NOMO-1 treated with dmso at 0.1 percent for 144 hours (cell line): ENCODE results near the gene YOD1.
A peak's percentile ranks its signal among the peaks of the same experiment; 100 is the strongest.

Experiments
- DNase-seq: peaks from one replicate; lab custom pipeline; 2025; ENCODE audit not compliant: unreplicated experiment; lab: John Stamatoyannopoulos, UW

Gene YOD1

GRCh38 chr1:207051191-207051943 lies at the start of gene YOD1:
Gene YOD1, minus strand, starts transcription at chr1:207051208. Its CDS starts 178 bp downstream, at chr1:207051030.
- no peak for DNase-seq

- DNase-seq = no peak
Observed at GRCh38 chr1:207097871-207098324, 46.9 kb upstream of the YOD1 start.

- DNase-seq = no peak
Observed at GRCh38 chr1:207093944-207094343, 42.9 kb upstream of the YOD1 start.

- DNase-seq = no peak
Observed at GRCh38 chr1:207091200-207091908, 40.3 kb upstream of the YOD1 start.

GRCh38 chr1:207089627-207090355 lies 38.8 kb upstream of the YOD1 start:
- DNase-seq = no peak

- DNase-seq = no peak
Observed at GRCh38 chr1:207088701-207089626, 38.0 kb upstream of the YOD1 start, which contains the start of gene C4BPB. Gene C4BPB, plus strand, starts transcription at chr1:207088860. Its CDS starts 672 bp downstream, at chr1:207089532.

GRCh38 chr1:207088161-207088560 lies 37.2 kb upstream of the YOD1 start:
- DNase-seq = no peak

- DNase-seq = no peak
Observed at GRCh38 chr1:207085887-207086286, 34.9 kb upstream of the YOD1 start.

GRCh38 chr1:207084701-207085180 lies 33.7 kb upstream of the YOD1 start:
- peak; percentile 7 for DNase-seq

- DNase-seq = no peak
Observed at GRCh38 chr1:207084232-207084631, 33.2 kb upstream of the YOD1 start.

GRCh38 chr1:207081806-207082205 lies 30.8 kb upstream of the YOD1 start:
- no peak for DNase-seq

GRCh38 chr1:207081088-207081487 lies 30.1 kb upstream of the YOD1 start:
- DNase-seq = no peak

- DNase-seq = no peak
Observed at GRCh38 chr1:207079706-207080241, 28.8 kb upstream of the YOD1 start.

GRCh38 chr1:207078578-207079132 lies 27.6 kb upstream of the YOD1 start:
- no peak for DNase-seq

- peak; percentile 60 for DNase-seq
Observed at GRCh38 chr1:207077470-207078377, 26.7 kb upstream of the YOD1 start.

GRCh38 chr1:207077012-207077411 lies 26.0 kb upstream of the YOD1 start:
- no peak for DNase-seq

- DNase-seq = no peak
Observed at GRCh38 chr1:207076181-207076955, 25.4 kb upstream of the YOD1 start.
